PC-3 (cell line): ENCODE results near the gene LONP1. TPM values are rescaled to one million over a fixed set of nuclear protein-coding genes. Genes with fewer than 3 reads are reported as not detected.

Experiments
- ATAC-seq: fragments of 200-7000 bp; cut with Tn5 transposase; 2 replicates; pipeline ENCODE4 v1.9.1; 2020; ENCODE audit warnings: mild to moderate bottlenecking, moderate library complexity
- BruUV-seq: library from RNA; stranded (reverse); fragments of 400-500 nt; replicated peaks from 2 replicates; lab custom pipeline; 2021; lab: Mats Ljungman, UMichigan
- CTCF ChIA-PET: fragments of 300-600 bp; sonication (Branson Sonifier 250); formaldehyde crosslinking; loops from one replicate; lab custom pipeline; 2022; ENCODE audit warnings: antibody characterized with exemption; lab: Charles Lee
- POLR2A ChIA-PET: fragments of 300-600 bp; sonication (Branson Sonifier 250); formaldehyde crosslinking; loops from one replicate; lab custom pipeline; 2022; ENCODE audit warnings: antibody characterized with exemption; ENCODE audit not compliant: unreplicated experiment; lab: Charles Lee
- DNase-seq: peaks from one replicate; pipeline ENCODE4 v3.0.0-alpha.2; 2015
- H2AFZ ChIP-seq: fragments of 300-600 bp; sonication (generic); 2 replicates; pipeline ENCODE4 v1.6.0; 2016; ENCODE audit warnings: antibody characterized with exemption, low read length
- H3F3A ChIP-seq: fragments of 300-600 bp; sonication (generic); one replicate; pipeline ENCODE4 v1.6.0; 2017; ENCODE audit warnings: antibody characterized with exemption, low read length, control low read depth, mild to moderate bottlenecking; ENCODE audit not compliant: unreplicated experiment
- H3K27ac ChIP-seq: fragments of 300-600 bp; sonication (generic); 2 replicates; pipeline ENCODE4 v1.5.1; 2016; ENCODE audit warnings: mild to moderate bottlenecking, low read length
- H3K27me3 ChIP-seq: fragments of 300-600 bp; sonication (generic); 2 replicates; pipeline ENCODE4 v1.6.1; 2016; ENCODE audit warnings: low read length, mixed read lengths
- H3K36me3 ChIP-seq: fragments of 300-600 bp; sonication (generic); 2 replicates; pipeline ENCODE4 v1.6.1; 2016; ENCODE audit warnings: low read depth, mixed run types, low read length, mixed read lengths
- H3K4me1 ChIP-seq: fragments of 300-600 bp; sonication (generic); 2 replicates; pipeline ENCODE4 v1.5.1; 2016; ENCODE audit warnings: low read length; ENCODE audit not compliant: insufficient read depth
- H3K4me2 ChIP-seq: fragments of 300-600 bp; sonication (generic); 2 replicates; pipeline ENCODE4 v1.6.0; 2016; ENCODE audit warnings: low read length
- H3K4me3 ChIP-seq: fragments of 300-600 bp; sonication (generic); 2 replicates; pipeline ENCODE4 v1.5.1; 2016; ENCODE audit warnings: mild to moderate bottlenecking, low read length, mixed read lengths
- H3K79me2 ChIP-seq: fragments of 300-600 bp; sonication (generic); 2 replicates; pipeline ENCODE4 v1.6.1; 2017; ENCODE audit warnings: low read length, mixed read lengths
- H3K9ac ChIP-seq: fragments of 300-600 bp; sonication (generic); 2 replicates; pipeline ENCODE4 v1.6.0; 2016; ENCODE audit warnings: mild to moderate bottlenecking, low read length
- H3K9me2 ChIP-seq: fragments of 300-600 bp; sonication (generic); replicated peaks from 2 replicates; pipeline ENCODE4 v1.6.1; 2016; ENCODE audit warnings: mixed run types, low read length, mixed read lengths
- H3K9me3 ChIP-seq: fragments of 300-600 bp; sonication (generic); 2 replicates; pipeline ENCODE4 v1.6.1; 2016; ENCODE audit warnings: low read length, mixed read lengths
- H4K20me1 ChIP-seq: fragments of 300-600 bp; sonication (generic); 2 replicates; pipeline ENCODE4 v1.6.1; 2016; ENCODE audit warnings: low read length, mixed read lengths
- EZH2 ChIP-seq: fragments of 300-600 bp; sonication (generic); IDR thresholded peaks from one replicate; pipeline ENCODE4 v1.6.1; 2017; ENCODE audit warnings: antibody characterized with exemption, mild to moderate bottlenecking, low read length; ENCODE audit not compliant: unreplicated experiment
- EZH2phosphoT487 ChIP-seq: fragments of 300-600 bp; sonication (generic); IDR thresholded peaks from 2 replicates; pipeline ENCODE4 v1.6.1; 2018; ENCODE audit warnings: mild to moderate bottlenecking, antibody characterized with exemption, low read length, borderline replicate concordance
- intact Hi-C: fragments of 100-400 bp; cut with micrococcal nuclease; formaldehyde crosslinking; loops from 2 replicates; pipeline ENCODE4 v1.9.0; 2023
- total RNA-seq: library from RNA; depleted of rRNA; stranded (reverse); fragments of >200 nt; gene quantifications from 2 replicates; pipeline ENCODE4 v1.2.3, GENCODE V29; 2014
- TF ChIP-seq, protein P1 (sequence below): fragments of 300-600 bp; sonication (generic); conservative IDR thresholded peaks from 2 replicates; pipeline ENCODE4 v1.5.1; 2017; ENCODE audit warnings: antibody characterized with exemption, low read depth, mild to moderate bottlenecking, low read length

Gene LONP1
- total RNA-seq, 1 experiment from 2014 or later = 217 TPM

DNA sequence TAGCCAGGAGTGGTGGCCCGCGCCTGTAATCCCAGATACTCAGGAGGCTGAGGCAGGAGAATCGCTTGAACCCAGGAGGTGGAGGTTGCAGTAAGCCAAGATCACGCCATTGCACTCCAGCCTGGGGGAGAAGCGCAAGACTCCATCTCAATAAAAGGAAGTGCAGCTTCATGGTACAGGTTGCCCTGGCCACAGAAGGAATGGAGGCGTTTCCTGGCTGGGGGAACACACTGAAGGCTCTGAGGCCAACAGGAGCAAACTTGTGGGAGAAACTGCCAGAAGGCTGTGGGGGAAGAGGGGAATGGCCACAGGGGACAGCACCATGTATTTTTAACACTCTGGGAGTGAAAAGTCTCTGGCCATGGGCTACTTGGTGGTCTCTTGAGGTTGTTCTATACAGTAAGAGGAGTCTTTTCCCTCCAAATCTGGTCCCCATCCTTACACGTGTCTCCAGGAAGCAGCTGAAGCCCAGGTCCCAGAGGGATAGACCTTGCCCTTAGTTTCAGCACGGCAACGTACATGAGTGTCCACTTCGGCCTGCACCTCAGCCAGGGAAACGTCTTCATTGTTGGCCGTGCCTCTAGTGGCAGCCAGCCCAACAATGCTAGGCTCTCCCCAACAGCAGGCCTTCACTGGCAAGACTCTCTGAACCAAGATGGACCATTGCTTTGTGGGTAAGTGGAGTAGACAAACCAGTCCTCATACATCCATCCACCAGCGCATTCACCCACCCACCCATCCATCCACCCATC is 47.1 kb downstream of the LONP1 start:
- Histone ChIP-seq H3K4me1 (no peaks in the 10 kb centered on the region), H3K27ac (no peak overlapping the region), H3K27me3 (no peaks in the 10 kb centered on the region), H2AFZ (no peak overlapping the region), H3K9me2 (no peaks in the 10 kb centered on the region), H3K79me2 (no peaks in the 10 kb centered on the region), H3K36me3 (peaks cover 17% of the 10 kb centered on the region), H3K9ac (no peak overlapping the region), H3K4me2 (no peak overlapping the region), H3K4me3 (no peak overlapping the region), H4K20me1 (no peaks in the 10 kb centered on the region), H3K9me3 (no peaks in the 10 kb centered on the region), H3F3A (no peaks in the 10 kb centered on the region)
- BruUV-seq = no TSS peak
- ChIA-PET CTCF (no interaction called here), POLR2A (no interaction called here)
- intact Hi-C loops = no loop called here
- DNase-seq (no peak), ATAC-seq (no peak)
- TF ChIP-seq EZH2 (no peak), EZH2phosphoT487 (no peak)
- TF ChIP-seq, protein P1, sequence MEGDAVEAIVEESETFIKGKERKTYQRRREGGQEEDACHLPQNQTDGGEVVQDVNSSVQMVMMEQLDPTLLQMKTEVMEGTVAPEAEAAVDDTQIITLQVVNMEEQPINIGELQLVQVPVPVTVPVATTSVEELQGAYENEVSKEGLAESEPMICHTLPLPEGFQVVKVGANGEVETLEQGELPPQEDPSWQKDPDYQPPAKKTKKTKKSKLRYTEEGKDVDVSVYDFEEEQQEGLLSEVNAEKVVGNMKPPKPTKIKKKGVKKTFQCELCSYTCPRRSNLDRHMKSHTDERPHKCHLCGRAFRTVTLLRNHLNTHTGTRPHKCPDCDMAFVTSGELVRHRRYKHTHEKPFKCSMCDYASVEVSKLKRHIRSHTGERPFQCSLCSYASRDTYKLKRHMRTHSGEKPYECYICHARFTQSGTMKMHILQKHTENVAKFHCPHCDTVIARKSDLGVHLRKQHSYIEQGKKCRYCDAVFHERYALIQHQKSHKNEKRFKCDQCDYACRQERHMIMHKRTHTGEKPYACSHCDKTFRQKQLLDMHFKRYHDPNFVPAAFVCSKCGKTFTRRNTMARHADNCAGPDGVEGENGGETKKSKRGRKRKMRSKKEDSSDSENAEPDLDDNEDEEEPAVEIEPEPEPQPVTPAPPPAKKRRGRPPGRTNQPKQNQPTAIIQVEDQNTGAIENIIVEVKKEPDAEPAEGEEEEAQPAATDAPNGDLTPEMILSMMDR = no peak

DNA sequence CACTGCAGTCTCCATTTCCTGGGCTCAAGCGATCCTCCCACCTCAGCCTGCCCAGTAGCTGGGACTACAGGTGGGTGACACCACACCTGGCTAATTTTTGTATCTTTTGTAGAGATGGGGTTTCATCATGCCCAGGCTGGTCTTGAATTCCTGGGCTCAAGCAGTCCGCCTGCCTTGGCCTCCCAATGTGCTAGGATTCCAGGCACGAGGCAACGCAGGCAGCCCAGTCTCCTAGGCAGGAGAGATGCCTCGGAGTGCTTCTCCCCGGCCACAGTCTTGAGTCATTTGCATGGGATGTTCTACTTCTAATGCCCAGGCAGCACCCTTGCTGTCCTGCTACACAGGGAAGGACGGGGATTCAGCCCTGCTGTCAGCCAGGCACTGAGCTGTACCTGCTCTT is 48.3 kb downstream of the LONP1 start:
- POLR2A ChIA-PET = no interaction called here
- Histone ChIP-seq H3K79me2 (no peaks in the 10 kb centered on the region), H2AFZ (no peak overlapping the region), H3K4me1 (no peaks in the 10 kb centered on the region), H3K27me3 (no peaks in the 10 kb centered on the region), H3K4me2 (no peak overlapping the region), H4K20me1 (no peaks in the 10 kb centered on the region), H3K9me3 (no peaks in the 10 kb centered on the region), H3K9me2 (no peaks in the 10 kb centered on the region), H3K36me3 (peaks cover 30% of the 10 kb centered on the region), H3K9ac (no peak overlapping the region), H3F3A (no peaks in the 10 kb centered on the region), H3K4me3 (no peak overlapping the region), H3K27ac (no peak overlapping the region)
- intact Hi-C loops = no loop called here
- BruUV-seq = no TSS peak
- CTCF ChIA-PET = no interaction called here
- DNase-seq (no peak), ATAC-seq (0 out of 2 replicates have a peak, but pooled peaks have one; percentile 10)
- TF ChIP-seq EZH2phosphoT487 = no peak
- TF ChIP-seq EZH2 = no peak
- TF ChIP-seq, protein P1 = no peak

DNA sequence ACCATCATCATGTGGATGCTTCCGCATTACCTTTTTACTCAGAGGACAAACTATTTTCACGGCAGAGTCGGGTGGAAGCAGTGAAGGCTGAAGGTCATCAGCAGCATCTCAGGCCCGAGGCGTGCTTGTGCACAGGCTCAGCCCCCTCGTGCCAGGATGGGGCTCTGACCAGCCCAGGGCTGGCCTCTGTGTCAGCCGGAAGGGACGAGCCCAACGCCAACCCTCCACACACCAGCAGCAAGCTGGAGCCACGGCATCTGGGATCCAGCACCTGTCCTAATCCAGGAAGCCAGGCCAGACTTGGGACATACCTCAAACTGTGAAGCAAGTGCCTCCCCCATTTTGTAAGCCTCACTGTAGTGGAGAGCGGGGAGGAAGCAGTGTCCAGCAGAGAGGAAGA is 50.7 kb downstream of the LONP1 start:
- H3K27me3 ChIP-seq = no peaks in the 10 kb centered on the region
- BruUV-seq = TSS peak; percentile 14
- no peak overlapping the region for H3K27ac ChIP-seq
- no peaks in the 10 kb centered on the region for H3K9me2 ChIP-seq
- H3K4me1 ChIP-seq = no peaks in the 10 kb centered on the region
- H3K4me2 ChIP-seq = no peak overlapping the region
- intact Hi-C loops = no loop called here
- no peak overlapping the region for H3K9ac ChIP-seq
- CTCF ChIA-PET = no interaction called here
- H3K79me2 ChIP-seq = no peaks in the 10 kb centered on the region
- ATAC-seq (no peak), DNase-seq (no peak)
- no peaks in the 10 kb centered on the region for H3F3A ChIP-seq
- no peak overlapping the region for H2AFZ ChIP-seq
- H3K36me3 ChIP-seq = peaks cover 53% of the 10 kb centered on the region
- no peak overlapping the region for H3K4me3 ChIP-seq
- TF ChIP-seq EZH2phosphoT487 (no peak), EZH2 (no peak)
- TF ChIP-seq, protein P1 = no peak
- no peaks in the 10 kb centered on the region for H3K9me3 ChIP-seq
- POLR2A ChIA-PET = no interaction called here
- H4K20me1 ChIP-seq = 0 out of 2 replicates have a peak, but pooled peaks cover 3% of the 10 kb centered on the region
